LNCAP (cell line): ENCODE measurements around the gene LIMA1.

ENCODE experiments used
- CTCF ChIP-seq: fragments of 450-650 bp; IDR thresholded peaks from 2 replicates; pipeline ENCODE4 v1.5.1; 2017; ENCODE audit warnings: mild to moderate bottlenecking

LIMA1 gene

GRCh38 chr12:50185301-50185895 lies 97.9 kb downstream of the LIMA1 start:
- no peak for TF ChIP-seq CTCF

GRCh38 chr12:50184261-50184660 lies 99.1 kb downstream of the LIMA1 start:
- TF ChIP-seq CTCF, result no peak

- 0 out of 2 replicates have a peak, but pooled peaks have one; percentile 22 for TF ChIP-seq CTCF
Observed at GRCh38 chr12:50182461-50182860, 100.9 kb downstream of the LIMA1 start.

GRCh38 chr12:50181691-50182090 lies 101.6 kb downstream of the LIMA1 start:
- TF ChIP-seq CTCF, result no peak

GRCh38 chr12:50175716-50176026 lies 107.6 kb downstream of the LIMA1 start:
- peak; percentile 21; the same call in 1 of the 2 replicates for TF ChIP-seq CTCF

- TF ChIP-seq CTCF, result peak; percentile 65
Observed at GRCh38 chr12:50174971-50175715, 108.2 kb downstream of the LIMA1 start.

GRCh38 chr12:50167049-50167828 lies 116.1 kb downstream of the LIMA1 start, which contains the start of gene CERS5:
TSS of gene CERS5 (minus strand) at chr12:50167369. CDS start at chr12:50167297, 72 bp downstream.
- no peak for TF ChIP-seq CTCF
